ENCODE results near the gene MAP3K10.
"Not testable (repeated sequence)": the region's sequence is repeated elsewhere in the genome, so short reads cannot be mapped to it uniquely, and the experiment has no call there.

The MAP3K10 gene

DNA sequence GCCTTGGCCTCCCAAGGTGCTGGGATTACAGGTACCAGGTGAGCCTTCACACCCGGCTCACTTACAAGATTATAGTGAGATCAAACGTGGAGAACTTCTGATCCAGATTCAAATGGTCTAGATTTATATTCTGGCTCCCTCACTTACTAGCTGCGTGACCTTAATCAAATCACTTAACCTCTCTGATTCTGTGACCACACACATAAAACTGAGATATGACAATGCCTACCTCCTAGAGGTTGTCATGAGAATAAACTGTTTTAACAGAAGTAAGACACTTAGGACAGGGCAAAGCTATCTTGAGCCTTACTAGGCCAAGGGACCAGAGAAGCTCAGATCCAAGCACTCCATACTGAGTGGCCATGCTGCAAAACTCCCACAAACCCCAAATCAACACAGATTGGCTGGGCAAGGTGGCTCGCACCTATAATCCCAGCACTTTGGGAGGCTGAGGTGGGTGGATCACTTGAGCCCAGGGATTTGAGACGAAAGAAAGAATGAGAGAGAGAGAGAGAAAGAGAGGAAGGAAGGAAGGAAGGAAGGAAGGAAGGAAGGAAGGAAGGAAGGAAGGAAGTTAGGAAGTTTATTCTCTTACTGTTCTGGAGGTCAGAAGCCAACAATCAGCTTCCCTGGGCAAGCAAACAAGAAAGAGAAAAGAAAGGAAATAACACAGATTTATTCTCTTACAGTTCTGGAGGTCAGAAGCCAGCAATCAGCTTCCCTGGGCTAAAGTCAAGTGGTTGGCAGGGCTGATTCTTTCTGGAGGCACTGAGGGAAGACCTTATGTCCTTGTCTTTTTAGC lies 46.1 kb upstream of the MAP3K10 start:
- no peak overlapping the region for H3K4me3 ChIP-seq (ENCODE audit: low read depth, low read length)
- no peaks in the 10 kb centered on the region; a peak in 1 of 3 replicates for H3K36me3 ChIP-seq (ENCODE audit: control insufficient read depth in 2 of 2, insufficient read depth in 1 of 2, low read length in 2 of 2)
- no peaks in the 10 kb centered on the region; the same call in 1 of the 2 replicates for H3K9me3 ChIP-seq (ENCODE audit: control insufficient read depth, insufficient read depth, low read depth, low read length)
- H3K4me1 ChIP-seq (ENCODE audit: control insufficient read depth, insufficient read depth, low read length), result no peaks in the 10 kb centered on the region; the same call in 1 of the 2 replicates
- TF ChIP-seq PRDM6 (tag by site-specific recombination; IDR thresholded peaks at IDR 0.05) (no peak), ZNF366 (tag by site-specific recombination; conservative IDR thresholded peaks at IDR 0.05) (peak; percentile 98), ZNF768 (tag by site-specific recombination; IDR thresholded peaks at IDR 0.05) (peak; percentile 84; the same call in 1 of the 2 replicates), ZNF416 (tag by site-specific recombination; IDR thresholded peaks at IDR 0.05) (no peak), ZNF521 (tag by site-specific recombination; IDR thresholded peaks at IDR 0.05) (0 out of 2 replicates have a peak, but pooled peaks have one; percentile 68)
- TF ChIP-seq, protein P1, sequence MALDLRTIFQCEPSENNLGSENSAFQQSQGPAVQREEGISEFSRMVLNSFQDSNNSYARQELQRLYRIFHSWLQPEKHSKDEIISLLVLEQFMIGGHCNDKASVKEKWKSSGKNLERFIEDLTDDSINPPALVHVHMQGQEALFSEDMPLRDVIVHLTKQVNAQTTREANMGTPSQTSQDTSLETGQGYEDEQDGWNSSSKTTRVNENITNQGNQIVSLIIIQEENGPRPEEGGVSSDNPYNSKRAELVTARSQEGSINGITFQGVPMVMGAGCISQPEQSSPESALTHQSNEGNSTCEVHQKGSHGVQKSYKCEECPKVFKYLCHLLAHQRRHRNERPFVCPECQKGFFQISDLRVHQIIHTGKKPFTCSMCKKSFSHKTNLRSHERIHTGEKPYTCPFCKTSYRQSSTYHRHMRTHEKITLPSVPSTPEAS (tag by site-specific recombination; IDR thresholded peaks at IDR 0.05), result no peak
- no peak overlapping the region for H3K27ac ChIP-seq (ENCODE audit: extremely low read depth, low read depth, low read length)
- ChIA-PET POLR2A (interaction anchor here (0.8 to 1.2 kb wide), 2 partner anchors 44 to 75 kb away, joined by 3 to 4 read pairs; no protein-coding TSS in a partner anchor), CTCF (interaction anchor here (0.6 to 1.7 kb wide), 5 partner anchors 20 to 396 kb away, joined by 3 to 13 read pairs (median 4); no protein-coding TSS in a partner anchor)

DNA sequence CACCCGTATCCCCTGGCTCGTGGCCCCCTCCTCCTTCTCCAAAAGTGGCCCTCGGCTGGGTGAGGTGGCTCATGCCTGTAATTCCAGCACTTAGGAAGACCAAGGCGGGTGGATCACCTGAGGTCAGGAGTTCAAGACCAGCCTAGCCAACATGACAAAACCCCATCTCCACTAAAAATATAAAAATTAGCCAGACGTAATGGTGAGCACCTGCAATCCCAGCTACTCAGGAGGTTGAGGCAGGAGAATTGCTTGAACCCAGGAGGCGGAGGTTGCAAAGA lies 45.5 kb upstream of the MAP3K10 start:
- ChIA-PET CTCF (interaction anchor here (0.7 to 1.7 kb wide), 2 partner anchors 20 to 40 kb away, joined by 3 to 13 read pairs; no protein-coding TSS in a partner anchor), POLR2A (interaction anchor here (1.2 kb wide), 1 partner anchor 74 kb away, joined by 3 read pairs; no protein-coding TSS in a partner anchor)
- not testable (repeated sequence) for H3K27ac ChIP-seq (ENCODE audit: extremely low read depth, low read depth, low read length)

GRCh38 chr19:40147338-40147692 lies 43.9 kb upstream of the MAP3K10 start:
- no peak overlapping the region for H3K27ac ChIP-seq (ENCODE audit: extremely low read depth, low read depth, low read length)
- H3K4me3 ChIP-seq (ENCODE audit: low read depth, low read length), result no peak overlapping the region
- ChIA-PET POLR2A (no interaction called here), CTCF (interaction anchor here (0.7 to 1.3 kb wide), 7 partner anchors 8 to 503 kb away, joined by 3 to 8 read pairs (median 4); no protein-coding TSS in a partner anchor)
- TF ChIP-seq ZFP37 (tag by site-specific recombination; IDR thresholded peaks at IDR 0.05) (no peak), ZNF558 (tag by site-specific recombination; IDR thresholded peaks at IDR 0.05) (no peak), ZNF654 (tag by site-specific recombination; IDR thresholded peaks at IDR 0.05; ENCODE audit: low read depth) (no peak), ZNF335 (tag by site-specific recombination; conservative IDR thresholded peaks at IDR 0.05) (peak; percentile 83)
- TF ChIP-seq, protein P2, sequence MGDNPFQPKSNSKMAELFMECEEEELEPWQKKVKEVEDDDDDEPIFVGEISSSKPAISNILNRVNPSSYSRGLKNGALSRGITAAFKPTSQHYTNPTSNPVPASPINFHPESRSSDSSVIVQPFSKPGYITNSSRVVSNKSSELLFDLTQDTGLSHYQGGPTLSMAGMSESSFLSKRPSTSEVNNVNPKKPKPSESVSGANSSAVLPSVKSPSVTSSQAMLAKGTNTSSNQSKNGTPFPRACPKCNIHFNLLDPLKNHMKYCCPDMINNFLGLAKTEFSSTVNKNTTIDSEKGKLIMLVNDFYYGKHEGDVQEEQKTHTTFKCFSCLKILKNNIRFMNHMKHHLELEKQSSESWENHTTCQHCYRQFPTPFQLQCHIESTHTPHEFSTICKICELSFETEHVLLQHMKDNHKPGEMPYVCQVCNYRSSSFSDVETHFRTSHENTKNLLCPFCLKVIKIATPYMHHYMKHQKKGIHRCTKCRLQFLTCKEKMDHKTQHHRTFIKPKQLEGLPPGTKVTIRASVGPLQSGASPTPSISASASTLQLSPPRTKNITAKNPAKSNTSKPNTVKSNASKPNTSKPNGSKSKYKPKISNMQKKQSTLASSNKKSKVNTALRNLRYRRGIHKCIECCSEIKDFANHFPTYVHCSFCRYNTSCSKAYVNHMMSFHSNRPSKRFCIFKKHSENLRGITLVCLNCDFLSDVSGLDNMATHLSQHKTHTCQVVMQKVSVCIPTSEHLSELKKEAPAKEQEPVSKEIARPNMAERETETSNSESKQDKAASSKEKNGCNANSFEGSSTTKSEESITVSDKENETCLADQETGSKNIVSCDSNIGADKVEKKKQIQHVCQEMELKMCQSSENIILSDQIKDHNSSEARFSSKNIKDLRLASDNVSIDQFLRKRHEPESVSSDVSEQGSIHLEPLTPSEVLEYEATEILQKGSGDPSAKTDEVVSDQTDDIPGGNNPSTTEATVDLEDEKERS (tag by site-specific recombination; IDR thresholded peaks at IDR 0.05), result 0 out of 2 replicates have a peak, but pooled peaks have one; percentile 34
- H3K9me3 ChIP-seq (ENCODE audit: control insufficient read depth, insufficient read depth, low read depth, low read length), result no peaks in the 10 kb centered on the region; the same call in 1 of the 2 replicates
- H3K4me1 ChIP-seq (ENCODE audit: control insufficient read depth, insufficient read depth, low read length), result no peaks in the 10 kb centered on the region; the same call in 1 of the 2 replicates
- H3K36me3 ChIP-seq (ENCODE audit: control insufficient read depth in 2 of 2, insufficient read depth in 1 of 2, low read length in 2 of 2), result no peaks in the 10 kb centered on the region; a peak in 1 of 3 replicates

More for the DNA sequence above, 45.5 kb upstream of the MAP3K10 start:
- not testable (repeated sequence) for H3K4me3 ChIP-seq (ENCODE audit: low read depth, low read length); H3K4me1 ChIP-seq (ENCODE audit: control insufficient read depth, insufficient read depth, low read length); H3K36me3 ChIP-seq (ENCODE audit: control insufficient read depth in 2 of 2, insufficient read depth in 1 of 2, low read length in 2 of 2); H3K9me3 ChIP-seq (ENCODE audit: control insufficient read depth, insufficient read depth, low read depth, low read length)
